GM12865 (cell line): Measurements from ENCODE around the gene TRIO.

Experiments used
- DNase-seq: peaks from one replicate; pipeline ENCODE4 v3.0.0; 2010; ENCODE audit warnings: low read depth
- H3K4me3 ChIP-seq: 2 replicates; pipeline ENCODE4 v1.5.1; 2011; ENCODE audit warnings: mild to moderate bottlenecking, low read depth, low read length, control low read depth
- CTCF ChIP-seq: IDR thresholded peaks from 2 replicates; pipeline ENCODE4 v1.5.1; 2011; ENCODE audit warnings: low read length, control low read depth, low read depth, inconsistent platforms; ENCODE audit not compliant: insufficient read depth; ENCODE audit errors: missing control alignments

Gene TRIO

GRCh38 chr5:14157493-14157782, 14.3 kb downstream of the TRIO start:
- no peak for DNase-seq
- no peak for TF ChIP-seq CTCF
- peak overlapping the region; percentile 65 for H3K4me3 ChIP-seq

GRCh38 chr5:14158890-14159666, 15.9 kb downstream of the TRIO start:
- no peak for DNase-seq
- peak overlapping the region; percentile 42 for H3K4me3 ChIP-seq
- TF ChIP-seq CTCF = no peak

- no peak for DNase-seq
- TF ChIP-seq CTCF = no peak
- H3K4me3 ChIP-seq = no peak overlapping the region
Measured at GRCh38 chr5:14161825-14162556, 18.8 kb downstream of the TRIO start.

- TF ChIP-seq CTCF = no peak
- no peak overlapping the region for H3K4me3 ChIP-seq
- no peak for DNase-seq
Measured at GRCh38 chr5:14164164-14165163, 21.3 kb downstream of the TRIO start.

- DNase-seq = no peak
- no peak overlapping the region for H3K4me3 ChIP-seq
- no peak for TF ChIP-seq CTCF
Measured at GRCh38 chr5:14165375-14166106, 22.4 kb downstream of the TRIO start.

- no peak for TF ChIP-seq CTCF
- DNase-seq = no peak
Measured at GRCh38 chr5:14166437-14166836, 23.3 kb downstream of the TRIO start.

More at GRCh38 chr5:14166437-14166836, 23.3 kb downstream of the TRIO start:
- H3K4me3 ChIP-seq = no peak overlapping the region; the same call in 1 of the 2 replicates
